Amygdala (tissue), 56 donors: ENCODE results near the gene EYS.
"Not testable (repeated sequence)": the region's sequence is repeated elsewhere in the genome, so short reads cannot be mapped to it uniquely, and the experiment has no call there.

ENCODE experiments used
- DNase-seq, 56 donors: peaks; one replicate each; lab custom pipeline; 2025; lab: John Stamatoyannopoulos, UW

The EYS gene

GRCh38 chr6:63888416-63888815 is 1818.6 kb downstream of the EYS start:
- no peak for DNase-seq

DNA sequence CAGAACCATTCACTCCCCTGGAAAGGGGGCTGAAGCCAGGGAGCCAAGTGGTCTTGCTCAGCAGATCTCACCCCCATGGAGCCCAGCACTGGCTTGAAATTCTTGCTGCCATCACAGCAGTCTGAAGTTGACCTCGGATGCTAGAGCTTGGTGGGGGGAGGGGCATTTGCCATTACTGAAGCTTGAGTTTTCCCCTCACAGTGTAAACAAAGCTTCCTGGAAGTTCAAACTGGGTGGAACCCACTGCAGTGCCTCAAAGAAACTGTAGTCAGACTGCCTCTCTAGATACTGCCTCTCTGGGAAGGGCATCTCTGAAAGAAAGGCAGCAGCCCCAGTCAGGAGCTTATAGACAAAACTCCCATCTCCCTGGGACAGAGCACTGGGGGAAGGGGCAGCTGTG is 1819.2 kb downstream of the EYS start:
- DNase-seq = not testable (repeated sequence)

GRCh38 chr6:63887002-63887751 is 1819.8 kb downstream of the EYS start:
- DNase-seq = no peak

- DNase-seq = no peak
Observed at GRCh38 chr6:63886341-63886740, 1820.7 kb downstream of the EYS start.

DNA sequence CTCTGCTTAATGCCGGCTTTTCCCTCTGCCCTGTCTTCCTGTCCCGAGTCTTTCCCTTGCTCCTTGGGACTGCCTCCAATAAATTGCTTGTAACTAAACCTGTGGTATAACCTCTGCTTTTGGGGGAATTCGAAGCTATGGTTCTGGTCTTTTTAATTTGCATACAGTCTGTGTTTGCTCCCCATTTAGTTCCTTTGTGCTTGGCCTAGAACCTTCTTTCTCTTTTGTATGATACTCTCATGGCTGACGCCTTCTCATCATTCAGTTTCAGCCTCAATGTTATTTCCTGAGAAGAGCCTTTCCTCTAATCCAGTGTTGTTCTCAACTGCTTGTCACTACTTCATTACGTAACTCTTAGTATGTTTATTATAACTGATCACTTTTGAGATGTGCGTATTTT is 1823.4 kb downstream of the EYS start:
- no peak for DNase-seq

GRCh38 chr6:63882208-63882607 is 1824.8 kb downstream of the EYS start:
- DNase-seq = no peak

DNA sequence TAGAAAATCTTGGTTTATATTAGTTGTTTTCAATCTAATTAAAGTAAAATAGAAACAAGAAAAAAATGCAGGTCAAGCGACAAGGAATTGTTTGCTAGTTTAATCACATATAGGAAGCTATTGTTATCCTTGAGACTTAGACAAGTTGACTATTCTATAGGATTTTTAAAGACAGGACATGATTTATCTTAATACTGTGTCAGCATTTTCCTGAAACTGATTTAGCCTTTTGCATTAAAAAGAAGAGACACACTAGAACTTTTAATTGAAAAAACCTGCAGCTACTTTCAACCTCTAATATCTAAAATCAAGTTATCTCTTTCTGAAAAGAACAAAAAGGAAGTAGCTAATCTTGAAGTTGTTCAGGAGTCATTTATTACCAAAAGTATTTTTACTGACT is 1825.2 kb downstream of the EYS start:
- DNase-seq = no peak

GRCh38 chr6:63872233-63872632 is 1834.8 kb downstream of the EYS start:
- DNase-seq = no peak

DNA sequence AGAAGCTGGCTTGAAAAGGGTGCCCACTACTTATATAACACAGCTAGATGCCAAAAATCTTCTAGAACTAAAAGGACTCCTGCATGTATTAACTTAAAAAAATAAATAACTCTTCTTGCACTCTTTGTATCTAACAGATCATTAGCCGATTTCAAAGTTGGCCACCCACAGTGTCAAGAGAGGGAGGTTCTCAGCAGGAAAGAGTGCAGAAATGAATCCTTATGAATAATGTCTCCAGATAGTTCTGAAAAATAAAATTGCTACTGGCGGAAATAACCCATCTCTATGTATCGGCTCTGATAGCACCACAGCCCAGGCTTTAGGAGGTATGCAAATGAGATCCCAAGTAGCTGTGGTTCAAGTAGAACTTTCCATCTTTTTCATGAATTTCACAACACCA is 1838.7 kb downstream of the EYS start:
- DNase-seq = no peak

GRCh38 chr6:63864671-63865318 is 1842.2 kb downstream of the EYS start:
- no peak for DNase-seq

DNA sequence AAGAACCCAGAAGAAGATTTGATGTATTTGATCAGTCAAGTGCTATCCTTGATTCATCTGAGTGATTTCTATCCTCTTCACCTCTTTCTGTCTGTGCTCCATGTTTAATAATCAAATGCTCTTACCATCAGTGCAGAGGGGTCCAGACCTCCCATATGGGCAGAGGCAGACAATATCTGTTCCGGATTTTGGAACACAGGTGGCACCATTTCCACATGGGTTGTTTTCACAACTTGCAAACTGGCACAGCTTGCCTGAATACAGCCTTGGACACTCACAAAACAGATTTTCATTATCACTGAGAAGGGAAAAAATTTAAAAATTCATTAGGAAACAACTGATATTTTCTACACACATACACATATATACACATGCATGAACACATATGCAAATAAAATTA is 1843.0 kb downstream of the EYS start:
- no peak for DNase-seq

GRCh38 chr6:63862486-63863198 is 1844.4 kb downstream of the EYS start:
- no peak for DNase-seq

DNA sequence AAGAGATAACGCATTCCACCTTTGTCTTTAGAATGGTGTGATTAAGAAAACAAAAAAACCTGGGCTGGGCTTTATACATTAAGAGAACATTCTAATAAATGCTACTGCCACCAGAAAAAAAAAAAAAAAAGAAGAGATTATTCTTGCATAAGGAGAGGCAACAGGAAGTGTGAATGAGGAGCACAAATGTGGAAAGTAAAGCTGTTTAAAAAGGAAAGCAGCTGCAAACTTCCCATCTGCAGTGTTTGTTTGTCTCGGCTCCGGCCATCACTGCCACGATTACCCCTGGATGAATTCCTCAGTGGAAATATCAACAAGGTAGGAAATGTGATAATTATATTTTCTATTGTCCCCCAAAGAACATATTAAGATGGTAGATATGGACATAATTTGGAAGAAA is 1847.5 kb downstream of the EYS start:
- no peak for DNase-seq

- DNase-seq = no peak
Observed at GRCh38 chr6:63858691-63859090, 1848.3 kb downstream of the EYS start.

DNA sequence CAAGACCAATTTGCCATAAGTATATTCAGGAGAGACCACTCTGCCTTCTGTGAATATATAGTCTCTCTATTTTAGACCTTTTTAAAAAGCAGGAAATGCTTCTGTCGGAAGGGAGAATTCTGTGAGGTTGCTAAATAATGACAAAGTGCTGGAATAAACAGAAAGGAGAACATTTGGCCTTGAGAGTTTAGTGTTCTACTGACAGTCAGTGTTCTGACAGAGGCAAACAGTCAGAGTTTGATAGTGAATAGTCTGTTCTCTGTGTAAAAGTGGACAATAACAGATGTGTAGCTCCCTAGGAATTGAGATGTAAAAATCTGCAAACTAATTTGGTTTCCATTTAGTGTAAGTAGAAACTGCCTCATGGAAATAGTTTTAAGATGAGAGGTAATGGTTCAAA is 1850.8 kb downstream of the EYS start:
- no peak for DNase-seq

DNA sequence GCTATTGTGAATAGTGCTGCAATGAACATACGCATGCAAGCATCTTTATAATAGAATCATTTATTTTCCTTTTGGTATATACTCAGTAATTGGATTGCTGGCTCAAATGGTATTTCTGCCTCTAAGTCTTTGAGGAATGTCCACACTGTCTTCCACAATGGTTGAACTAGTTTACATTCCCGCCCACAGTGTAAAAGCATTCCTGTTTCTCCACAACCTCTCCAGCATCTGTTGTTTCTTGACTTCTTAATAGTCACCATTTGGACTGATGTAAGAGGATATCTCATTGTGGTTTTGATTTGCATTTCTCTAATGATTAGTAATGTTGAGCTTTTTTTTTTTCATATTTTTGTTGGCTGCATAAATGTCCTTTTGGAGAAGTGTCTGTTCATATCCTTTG is 1862.7 kb downstream of the EYS start:
- DNase-seq = no peak

DNA sequence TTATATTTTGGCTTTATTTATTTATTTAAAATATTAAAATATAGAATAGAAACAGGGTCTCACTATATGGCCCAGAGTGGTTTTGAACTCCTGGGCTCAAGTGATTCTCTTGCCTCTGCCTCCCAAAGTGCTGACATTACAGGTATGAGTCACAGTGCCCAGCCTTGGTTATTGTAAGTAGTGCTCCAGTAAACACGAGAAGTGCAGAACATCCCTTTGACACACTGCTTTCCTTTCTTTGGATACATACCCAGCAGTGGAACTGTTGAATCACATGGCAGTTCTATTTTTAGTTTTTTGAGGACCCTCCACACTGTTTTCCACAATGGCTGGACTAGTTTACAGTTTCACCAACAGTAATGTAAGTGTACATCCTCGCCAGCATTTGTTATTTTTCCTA is 1867.5 kb downstream of the EYS start:
- DNase-seq = no peak

- not testable (repeated sequence) for DNase-seq
Observed at GRCh38 chr6:63828678-63829077, 1878.3 kb downstream of the EYS start.

- no peak for DNase-seq
Observed at GRCh38 chr6:63824722-63825121, 1882.3 kb downstream of the EYS start.

DNA sequence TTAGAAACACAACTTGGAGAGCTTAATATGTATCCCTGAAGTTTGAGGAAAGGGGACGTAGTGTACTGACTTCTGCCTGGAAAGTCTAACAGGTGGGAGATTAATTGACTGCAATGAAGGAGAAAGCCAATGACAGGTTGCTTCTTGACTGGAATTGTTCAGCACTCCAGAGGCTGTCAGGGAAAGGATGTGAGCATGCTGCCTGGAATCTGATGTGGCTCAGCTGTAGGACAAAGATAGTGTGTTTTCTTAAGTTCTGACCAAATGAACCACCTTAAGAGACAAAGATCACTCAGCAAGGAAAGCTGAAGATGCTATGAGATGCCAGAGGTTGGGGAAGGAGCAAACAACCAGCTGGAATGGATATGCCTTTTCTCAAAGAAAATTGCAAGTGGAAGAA is 1885.6 kb downstream of the EYS start:
- no peak for DNase-seq

GRCh38 chr6:63819831-63820230 is 1887.2 kb downstream of the EYS start:
- DNase-seq = no peak
